DND-41 (cell line): ENCODE data around the gene RASGRP3.

ENCODE experiments used
- ATAC-seq: fragments of 200-7000 bp; cut with Tn5 transposase; 3 replicates; pipeline ENCODE4 v1.9.1; 2021; ENCODE audit warnings: low read depth; ENCODE audit not compliant: insufficient read depth
- DNase-seq: peaks from one replicate; pipeline ENCODE4 v3.0.0-alpha.2; 2020
- H2AFZ ChIP-seq: 2 replicates; pipeline ENCODE4 v1.6.0; 2012; ENCODE audit warnings: low read depth, low read length
- H3K27ac ChIP-seq: 2 replicates; pipeline ENCODE4 v1.5.1; 2012; ENCODE audit warnings: low read length, inconsistent platforms
- H3K27me3 ChIP-seq: fragments of 200-600 bp; sonication (generic); 2 replicates; pipeline ENCODE4 v1.6.0; 2012; ENCODE audit warnings: low read length, mild to moderate bottlenecking, inconsistent platforms; ENCODE audit not compliant: insufficient read depth, poor library complexity
- H3K36me3 ChIP-seq: 2 replicates; pipeline ENCODE4 v1.5.1; 2012; ENCODE audit warnings: low read length, inconsistent platforms; ENCODE audit not compliant: insufficient read depth
- H3K4me1 ChIP-seq: 2 replicates; pipeline ENCODE4 v1.5.1; 2012; ENCODE audit warnings: mild to moderate bottlenecking, low read length; ENCODE audit not compliant: insufficient read depth
- H3K4me2 ChIP-seq: 2 replicates; pipeline ENCODE4 v1.6.0; 2012; ENCODE audit warnings: mild to moderate bottlenecking, moderate library complexity, low read length, inconsistent platforms; ENCODE audit not compliant: insufficient read depth
- H3K4me3 ChIP-seq, 2 experiments: fragments of 200-600 bp in 1 of 2; shearing (Covaris generic) in 1 of 2; 2 replicates each; pipeline ENCODE4 v1.5.1; 2012 to 2016; ENCODE audit warnings: inconsistent platforms in 2 of 2, low read length in 2 of 2, mild to moderate bottlenecking in 2 of 2, low read depth in 1 of 2, moderate library complexity in 1 of 2
- H3K79me2 ChIP-seq: 2 replicates; pipeline ENCODE4 v1.6.0; 2012; ENCODE audit warnings: low read length, inconsistent platforms; ENCODE audit not compliant: insufficient read depth
- H3K9ac ChIP-seq: 2 replicates; pipeline ENCODE4 v1.6.0; 2012; ENCODE audit warnings: low read depth, mild to moderate bottlenecking, inconsistent platforms, low read length, moderate library complexity
- H3K9me3 ChIP-seq: 2 replicates; pipeline ENCODE4 v1.5.1; 2012; ENCODE audit warnings: low read length, moderate library complexity, mild to moderate bottlenecking, inconsistent platforms; ENCODE audit not compliant: insufficient read depth, severe bottlenecking
- H4K20me1 ChIP-seq: 2 replicates; pipeline ENCODE4 v1.6.0; 2012; ENCODE audit warnings: low read length; ENCODE audit not compliant: insufficient read depth
- CTCF ChIP-seq: IDR thresholded peaks from 2 replicates; pipeline ENCODE4 v1.5.1; 2012; ENCODE audit warnings: borderline replicate concordance, low read length, moderate library complexity, mild to moderate bottlenecking; ENCODE audit not compliant: poor library complexity, severe bottlenecking; ENCODE audit errors: extremely low read depth
- EZH2 ChIP-seq: IDR thresholded peaks from 3 replicates; pipeline ENCODE4 v1.6.1; 2012; ENCODE audit warnings: borderline replicate concordance, low read depth, mild to moderate bottlenecking, moderate library complexity, low read length, inconsistent platforms; ENCODE audit not compliant: severe bottlenecking

Gene RASGRP3

DNA sequence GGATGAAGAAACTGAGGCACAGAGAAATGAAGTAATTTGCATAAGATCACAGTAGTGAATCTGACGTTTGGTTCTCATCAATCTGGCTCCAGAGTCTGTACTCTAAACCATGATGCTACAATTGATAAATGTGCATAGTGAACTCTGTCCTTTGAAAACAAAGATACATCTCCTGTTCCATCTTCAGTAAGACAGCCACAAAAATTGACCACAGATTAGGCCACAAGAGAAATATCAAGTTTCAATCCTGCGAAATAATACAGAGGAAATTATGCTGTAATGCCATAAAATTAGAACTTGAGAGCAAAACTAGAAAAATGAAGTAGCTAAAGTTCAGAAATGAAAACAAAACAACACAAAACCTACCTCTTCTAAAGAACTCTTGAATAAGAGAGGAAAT, 94.2 kb downstream of the RASGRP3 start:
- no peak for ATAC-seq
- H2AFZ ChIP-seq: no peak overlapping the region
- no peak for TF ChIP-seq CTCF
- no peak for TF ChIP-seq EZH2
- no peaks in the 10 kb centered on the region for H3K27me3 ChIP-seq
- no peaks in the 10 kb centered on the region for H3K9me3 ChIP-seq
- no peaks in the 10 kb centered on the region for H3K4me1 ChIP-seq
- no peak overlapping the region for H3K4me3 ChIP-seq
- H3K36me3 ChIP-seq: no peaks in the 10 kb centered on the region
- no peak overlapping the region for H3K27ac ChIP-seq
- no peak overlapping the region for H3K9ac ChIP-seq
- no peak overlapping the region for H3K4me2 ChIP-seq
- DNase-seq: no peak
- no peaks in the 10 kb centered on the region for H4K20me1 ChIP-seq
- no peaks in the 10 kb centered on the region for H3K79me2 ChIP-seq

- Histone ChIP-seq H3K36me3 (no peaks in the 10 kb centered on the region), H3K4me3 (no peak overlapping the region), H3K4me2 (no peak overlapping the region), H3K79me2 (no peaks in the 10 kb centered on the region), H3K27me3 (no peaks in the 10 kb centered on the region), H4K20me1 (no peaks in the 10 kb centered on the region), H3K4me1 (no peaks in the 10 kb centered on the region), H3K9me3 (no peaks in the 10 kb centered on the region), H3K27ac (no peak overlapping the region), H2AFZ (no peak overlapping the region), H3K9ac (no peak overlapping the region)
- DNase-seq (no peak), ATAC-seq (no peak)
- no peak for TF ChIP-seq EZH2
Measured at GRCh38 chr2:33573657-33574056, 97.2 kb downstream of the RASGRP3 start.

DNA sequence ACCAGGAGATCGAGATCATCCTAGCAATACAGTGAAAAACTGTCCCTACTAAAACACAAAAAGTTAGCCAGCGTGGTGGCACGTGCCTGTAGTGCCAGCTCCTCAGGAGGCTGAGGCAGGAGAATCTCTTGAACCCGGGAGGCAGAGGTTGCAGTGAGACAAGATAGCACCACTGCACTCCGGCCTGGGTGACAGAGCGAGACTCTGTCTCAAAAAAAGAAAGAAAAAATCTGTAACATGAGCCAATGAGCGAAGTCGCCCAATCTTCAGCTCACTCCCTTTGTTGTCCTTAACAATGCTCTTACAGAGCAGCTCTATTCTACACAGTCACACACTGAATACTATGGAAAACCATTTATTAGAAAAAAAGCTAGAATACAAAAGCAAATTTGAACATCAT, 100.6 kb downstream of the RASGRP3 start:
- no peaks in the 10 kb centered on the region for H3K4me1 ChIP-seq
- no peak overlapping the region for H3K27ac ChIP-seq
- no peak for ATAC-seq
- no peak overlapping the region for H3K4me3 ChIP-seq
- H3K9me3 ChIP-seq: no peaks in the 10 kb centered on the region
- no peaks in the 10 kb centered on the region for H4K20me1 ChIP-seq
- TF ChIP-seq CTCF (no peak), EZH2 (no peak)
- no peak overlapping the region for H2AFZ ChIP-seq
- H3K79me2 ChIP-seq: no peaks in the 10 kb centered on the region
- H3K4me2 ChIP-seq: no peak overlapping the region
- H3K9ac ChIP-seq: no peak overlapping the region
- no peaks in the 10 kb centered on the region for H3K36me3 ChIP-seq
- H3K27me3 ChIP-seq: no peaks in the 10 kb centered on the region
- DNase-seq: no peak

GRCh38 chr2:33577668-33578067, 101.2 kb downstream of the RASGRP3 start:
- H3K27me3 ChIP-seq: no peaks in the 10 kb centered on the region
- no peak overlapping the region for H3K4me2 ChIP-seq
- no peaks in the 10 kb centered on the region for H3K79me2 ChIP-seq
- H2AFZ ChIP-seq: no peak overlapping the region
- no peaks in the 10 kb centered on the region for H3K4me1 ChIP-seq
- no peaks in the 10 kb centered on the region for H4K20me1 ChIP-seq
- no peak overlapping the region for H3K9ac ChIP-seq
- no peak for DNase-seq
- H3K9me3 ChIP-seq: no peaks in the 10 kb centered on the region
- TF ChIP-seq EZH2 (no peak), CTCF (no peak)
- no peak overlapping the region for H3K4me3 ChIP-seq
- H3K36me3 ChIP-seq: peaks cover 1% of the 10 kb centered on the region; the same call in 1 of the 2 replicates
- H3K27ac ChIP-seq: no peak overlapping the region
- ATAC-seq: no peak
